Measurements from ENCODE around the gene GOLGA2.

GRCh38 chr9:128218518-128219389 is 57.1 kb downstream of the GOLGA2 start:
- TF ChIP-seq, protein P1, sequence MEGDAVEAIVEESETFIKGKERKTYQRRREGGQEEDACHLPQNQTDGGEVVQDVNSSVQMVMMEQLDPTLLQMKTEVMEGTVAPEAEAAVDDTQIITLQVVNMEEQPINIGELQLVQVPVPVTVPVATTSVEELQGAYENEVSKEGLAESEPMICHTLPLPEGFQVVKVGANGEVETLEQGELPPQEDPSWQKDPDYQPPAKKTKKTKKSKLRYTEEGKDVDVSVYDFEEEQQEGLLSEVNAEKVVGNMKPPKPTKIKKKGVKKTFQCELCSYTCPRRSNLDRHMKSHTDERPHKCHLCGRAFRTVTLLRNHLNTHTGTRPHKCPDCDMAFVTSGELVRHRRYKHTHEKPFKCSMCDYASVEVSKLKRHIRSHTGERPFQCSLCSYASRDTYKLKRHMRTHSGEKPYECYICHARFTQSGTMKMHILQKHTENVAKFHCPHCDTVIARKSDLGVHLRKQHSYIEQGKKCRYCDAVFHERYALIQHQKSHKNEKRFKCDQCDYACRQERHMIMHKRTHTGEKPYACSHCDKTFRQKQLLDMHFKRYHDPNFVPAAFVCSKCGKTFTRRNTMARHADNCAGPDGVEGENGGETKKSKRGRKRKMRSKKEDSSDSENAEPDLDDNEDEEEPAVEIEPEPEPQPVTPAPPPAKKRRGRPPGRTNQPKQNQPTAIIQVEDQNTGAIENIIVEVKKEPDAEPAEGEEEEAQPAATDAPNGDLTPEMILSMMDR (conservative IDR thresholded peaks at IDR 0.05; ENCODE audit: low read length) = no peak
- TF ChIP-seq EZH2phosphoT487 (IDR thresholded peaks at IDR 0.05; ENCODE audit: borderline replicate concordance, low read depth, low read length) = no peak

Data from OCI-LY7 (cell line).